Activated CD8-positive, alpha-beta T cell treated with anti-CD3 and anti-CD28 coated beads, Interleukin-2, amount 10 ng/mL, durations not matched to agents 7 days and 5 days (primary cell): ENCODE measurements around the gene UVRAG. TPM values are rescaled to one million over a fixed set of nuclear protein-coding genes. Genes with fewer than 3 reads are reported as not detected.
"Not testable (repeated sequence)": the region's sequence is repeated elsewhere in the genome, so short reads cannot be mapped to it uniquely, and the experiment has no call there.

ENCODE experiments used
- ATAC-seq: fragments of 150-1000 bp; cut with Tn5 transposase; one replicate; pipeline ENCODE4 v1.10.0; 2021; ENCODE audit warnings: moderate library complexity
- CTCF ChIA-PET: fragments of 350-600 bp; sonication (Branson Sonifier 250); formaldehyde crosslinking; loops from one replicate; lab custom pipeline; 2021; ENCODE audit warnings: antibody characterized with exemption; lab: Charles Lee
- POLR2A ChIA-PET: fragments of 350-600 bp; sonication (Branson Sonifier 250); formaldehyde crosslinking; loops from one replicate; lab custom pipeline; 2021; ENCODE audit warnings: antibody characterized with exemption; lab: Charles Lee
- DNase-seq: peaks from one replicate; pipeline ENCODE4 v3.0.0-alpha.2; 2020
- H3K27ac Mint-ChIP-seq: one replicate; pipeline ENCODE4 v1.8.0; 2021; ENCODE audit warnings: mild to moderate bottlenecking, mixed read lengths
- H3K27me3 Mint-ChIP-seq: one replicate; pipeline ENCODE4 v1.8.0; 2021; ENCODE audit warnings: low read depth, mixed read lengths
- H3K36me3 Mint-ChIP-seq: one replicate; pipeline ENCODE4 v1.8.0; 2021; ENCODE audit warnings: low read depth, mixed read lengths
- H3K4me1 Mint-ChIP-seq: one replicate; pipeline ENCODE4 v1.8.0; 2021; ENCODE audit warnings: low read depth, mixed read lengths
- H3K4me3 Mint-ChIP-seq: one replicate; pipeline ENCODE4 v1.8.0; 2021; ENCODE audit warnings: mild to moderate bottlenecking, mixed read lengths
- H3K9me3 Mint-ChIP-seq: one replicate; pipeline ENCODE4 v1.8.0; 2022; ENCODE audit warnings: mixed read lengths; ENCODE audit not compliant: insufficient read depth
- total RNA-seq, 2 experiments: library from RNA; stranded (reverse); gene quantifications; one replicate each; pipeline ENCODE4 v1.2.3, GENCODE V29; 2021

Gene UVRAG
- total RNA-seq, 2 experiments from 2014 or later = 19.8 to 21.1 TPM

- H3K4me1 Mint-ChIP-seq = peaks cover 8% of the 10 kb centered on the region
- ATAC-seq (no peak), DNase-seq (no peak)
- no peak overlapping the region for H3K4me3 Mint-ChIP-seq
- H3K36me3 Mint-ChIP-seq = no peaks in the 10 kb centered on the region
- ChIA-PET POLR2A (no interaction called here), CTCF (interaction anchor here (1.1 kb wide), 1 partner anchor 181 kb away, joined by 3 read pairs; no protein-coding TSS in a partner anchor)
- H3K9me3 Mint-ChIP-seq = no peaks in the 10 kb centered on the region
- no peaks in the 10 kb centered on the region for H3K27me3 Mint-ChIP-seq
- no peak overlapping the region for H3K27ac Mint-ChIP-seq
These were observed 135.1 kb downstream of the UVRAG start for GRCh38 chr11:75950141-75950540.

GRCh38 chr11:75954039-75954438 is 139.0 kb downstream of the UVRAG start:
- Mint-ChIP-seq H3K4me3 (no peak overlapping the region), H3K27me3 (no peaks in the 10 kb centered on the region), H3K9me3 (no peaks in the 10 kb centered on the region), H3K27ac (no peak overlapping the region), H3K4me1 (no peaks in the 10 kb centered on the region), H3K36me3 (peaks cover 2% of the 10 kb centered on the region)
- ATAC-seq (no peak), DNase-seq (no peak)
- POLR2A ChIA-PET = no interaction called here
- CTCF ChIA-PET = no interaction called here

GRCh38 chr11:75955443-75955842 is 140.4 kb downstream of the UVRAG start:
- DNase-seq (no peak), ATAC-seq (no peak)
- H3K36me3 Mint-ChIP-seq = peaks cover 2% of the 10 kb centered on the region
- ChIA-PET POLR2A (no interaction called here), CTCF (no interaction called here)
- no peak overlapping the region for H3K27ac Mint-ChIP-seq
- H3K4me1 Mint-ChIP-seq = peaks cover 4% of the 10 kb centered on the region
- H3K9me3 Mint-ChIP-seq = no peaks in the 10 kb centered on the region
- no peaks in the 10 kb centered on the region for H3K27me3 Mint-ChIP-seq
- H3K4me3 Mint-ChIP-seq = no peak overlapping the region

- ChIA-PET CTCF (no interaction called here), POLR2A (interaction anchor here (0.7 kb wide), 1 partner anchor 247 kb away, joined by 4 read pairs; no protein-coding TSS in a partner anchor)
- no peak overlapping the region for H3K4me3 Mint-ChIP-seq
- H3K27me3 Mint-ChIP-seq = no peaks in the 10 kb centered on the region
- peaks cover 4% of the 10 kb centered on the region for H3K36me3 Mint-ChIP-seq
- ATAC-seq = no peak
- peaks cover 4% of the 10 kb centered on the region for H3K4me1 Mint-ChIP-seq
- no peak overlapping the region for H3K27ac Mint-ChIP-seq
- no peak for DNase-seq
- no peaks in the 10 kb centered on the region for H3K9me3 Mint-ChIP-seq
These were observed 144.5 kb downstream of the UVRAG start for GRCh38 chr11:75959540-75959939.

- H3K27me3 Mint-ChIP-seq = no peaks in the 10 kb centered on the region
- H3K4me1 Mint-ChIP-seq = peaks cover 4% of the 10 kb centered on the region
- no peak for DNase-seq
- no peak for ATAC-seq
- H3K36me3 Mint-ChIP-seq = peaks cover 6% of the 10 kb centered on the region
- ChIA-PET CTCF (no interaction called here), POLR2A (no interaction called here)
- no peak overlapping the region for H3K4me3 Mint-ChIP-seq
- no peaks in the 10 kb centered on the region for H3K9me3 Mint-ChIP-seq
- H3K27ac Mint-ChIP-seq = no peak overlapping the region
These were observed 149.1 kb downstream of the UVRAG start for GRCh38 chr11:75964071-75964470.

- ATAC-seq = no peak
These were observed 151.7 kb downstream of the UVRAG start for GRCh38 chr11:75966537-75967287.

GRCh38 chr11:75968021-75968625 is 153.1 kb downstream of the UVRAG start:
- Mint-ChIP-seq H3K36me3 (peaks cover 15% of the 10 kb centered on the region), H3K4me3 (no peak overlapping the region), H3K27me3 (no peaks in the 10 kb centered on the region), H3K27ac (no peak overlapping the region), H3K4me1 (no peaks in the 10 kb centered on the region), H3K9me3 (peaks cover 11% of the 10 kb centered on the region)
- POLR2A ChIA-PET = no interaction called here
- DNase-seq (no peak), ATAC-seq (no peak)
- CTCF ChIA-PET = no interaction called here

More at GRCh38 chr11:75966537-75967287, 151.7 kb downstream of the UVRAG start:
- H3K27ac Mint-ChIP-seq = no peak overlapping the region
- H3K27me3 Mint-ChIP-seq = no peaks in the 10 kb centered on the region
- POLR2A ChIA-PET = no interaction called here
- H3K4me3 Mint-ChIP-seq = no peak overlapping the region
- peaks cover 9% of the 10 kb centered on the region for H3K36me3 Mint-ChIP-seq
- H3K9me3 Mint-ChIP-seq = no peaks in the 10 kb centered on the region
- H3K4me1 Mint-ChIP-seq = no peaks in the 10 kb centered on the region
- CTCF ChIA-PET = interaction anchor here (1.1 kb wide), 1 partner anchor 69 kb away, joined by 3 read pairs; no protein-coding TSS in a partner anchor
- DNase-seq = no peak

- Mint-ChIP-seq H3K9me3 (peaks cover 16% of the 10 kb centered on the region), H3K36me3 (peaks cover 18% of the 10 kb centered on the region), H3K27ac (no peak overlapping the region), H3K27me3 (no peaks in the 10 kb centered on the region), H3K4me1 (no peaks in the 10 kb centered on the region), H3K4me3 (no peak overlapping the region)
- CTCF ChIA-PET = interaction anchor here (0.8 kb wide), 1 partner anchor 182 kb away, joined by 3 read pairs; no protein-coding TSS in a partner anchor
- POLR2A ChIA-PET = no interaction called here
- ATAC-seq = no peak
- no peak for DNase-seq
These were observed 154.8 kb downstream of the UVRAG start for GRCh38 chr11:75969626-75970308.

GRCh38 chr11:75973710-75974109 is 158.7 kb downstream of the UVRAG start:
- peaks cover 22% of the 10 kb centered on the region for H3K36me3 Mint-ChIP-seq
- POLR2A ChIA-PET, H3K4me1 Mint-ChIP-seq, ATAC-seq, H3K4me3 Mint-ChIP-seq, CTCF ChIA-PET, H3K27ac Mint-ChIP-seq, H3K27me3 Mint-ChIP-seq, DNase-seq: not testable (repeated sequence)
- peaks cover 18% of the 10 kb centered on the region for H3K9me3 Mint-ChIP-seq

GRCh38 chr11:75979075-75979474 is 164.1 kb downstream of the UVRAG start:
- ATAC-seq, POLR2A ChIA-PET, H3K27ac Mint-ChIP-seq, DNase-seq, H3K4me3 Mint-ChIP-seq, H3K9me3 Mint-ChIP-seq, H3K4me1 Mint-ChIP-seq, CTCF ChIA-PET, H3K27me3 Mint-ChIP-seq: not testable (repeated sequence)
- H3K36me3 Mint-ChIP-seq = peaks cover 28% of the 10 kb centered on the region

GRCh38 chr11:75979479-75980027 is 164.5 kb downstream of the UVRAG start:
- DNase-seq, H3K4me3 Mint-ChIP-seq, H3K27ac Mint-ChIP-seq, H3K4me1 Mint-ChIP-seq, H3K27me3 Mint-ChIP-seq, ATAC-seq, POLR2A ChIA-PET, H3K9me3 Mint-ChIP-seq, CTCF ChIA-PET: not testable (repeated sequence)
- peaks cover 32% of the 10 kb centered on the region for H3K36me3 Mint-ChIP-seq
